Stimulated activated CD8-positive, alpha-beta memory T cell treated with anti-CD3 and anti-CD28 coated beads, Interleukin-7, amount 100 ng/mL, for 48 hours (primary cell): Measurements from ENCODE around the gene FAM25C.
"Not testable (repeated sequence)": the region's sequence is repeated elsewhere in the genome, so short reads cannot be mapped to it uniquely, and the experiment has no call there.

Experiments used
- DNase-seq, 2 donors: peaks; one replicate each; pipeline ENCODE4 v3.0.0-alpha.2; 2020; ENCODE audit warnings: low read depth in 1 of 2; ENCODE audit errors: extremely low read depth in 1 of 2

The FAM25C gene

DNA sequence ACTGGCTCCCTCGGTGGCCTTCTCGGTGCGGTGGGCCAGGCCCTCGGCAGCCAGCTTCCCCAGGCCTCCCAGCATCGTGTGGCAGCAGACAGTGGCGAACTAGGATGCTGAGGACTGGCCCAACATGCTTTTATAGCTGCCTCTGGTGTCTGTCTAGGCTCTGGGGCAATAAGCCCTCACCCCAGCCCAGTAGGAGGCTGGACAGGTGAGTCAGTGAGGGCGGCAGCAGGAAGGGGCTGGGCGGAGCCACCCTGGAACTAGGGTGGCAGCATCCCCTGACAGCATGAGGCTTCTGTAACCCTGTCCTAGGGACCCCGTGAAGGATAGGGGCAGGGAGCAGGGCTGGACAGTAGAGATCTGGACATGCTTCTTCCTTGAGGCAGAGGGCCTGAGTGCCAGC, at the start of gene FAM25C:
TSS of gene FAM25C (minus strand) at position 101 of the 400 bp plus-strand sequence. CDS start at position 75, 26 bp downstream.
- not testable (repeated sequence) for DNase-seq

DNA sequence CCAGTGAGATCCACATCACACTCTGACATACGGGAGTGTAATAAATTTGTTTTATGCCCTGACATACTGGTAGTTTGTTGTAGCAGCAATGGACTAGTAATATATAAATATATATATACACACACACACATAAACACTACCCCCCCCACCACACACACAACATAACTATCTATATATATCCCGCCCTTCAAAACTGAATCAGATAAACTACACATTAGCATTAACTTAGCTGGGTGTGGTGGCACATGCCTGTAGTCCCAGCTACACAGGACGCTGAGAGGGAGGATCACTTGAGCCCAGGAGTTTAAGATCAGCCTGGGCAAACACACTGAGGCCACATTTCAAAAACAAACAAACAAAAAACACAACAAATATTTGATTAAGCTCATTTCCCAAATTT, 45.0 kb upstream of the FAM25C start:
- not testable (repeated sequence) for DNase-seq

DNA sequence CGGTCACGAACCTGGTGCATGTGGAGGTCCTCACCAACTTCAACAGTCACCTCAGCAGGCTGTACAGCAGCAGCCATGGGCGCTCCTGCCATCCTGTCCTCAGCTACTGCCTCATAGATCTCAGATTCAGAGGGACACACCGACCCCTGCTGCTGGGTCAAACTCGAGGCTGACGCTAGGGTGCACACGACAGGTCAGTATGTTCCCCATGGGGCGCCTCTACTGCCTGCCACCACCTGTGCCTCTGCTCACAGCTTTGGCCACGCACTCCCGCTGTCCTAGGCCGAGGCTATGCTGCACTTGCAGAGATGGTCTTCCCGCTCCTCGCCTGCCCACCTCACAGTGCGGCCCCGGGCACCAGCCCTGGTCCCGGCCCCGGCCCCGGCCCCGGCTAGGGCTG, 31.8 kb upstream of the FAM25C start:
- DNase-seq, result not testable (repeated sequence)

DNA sequence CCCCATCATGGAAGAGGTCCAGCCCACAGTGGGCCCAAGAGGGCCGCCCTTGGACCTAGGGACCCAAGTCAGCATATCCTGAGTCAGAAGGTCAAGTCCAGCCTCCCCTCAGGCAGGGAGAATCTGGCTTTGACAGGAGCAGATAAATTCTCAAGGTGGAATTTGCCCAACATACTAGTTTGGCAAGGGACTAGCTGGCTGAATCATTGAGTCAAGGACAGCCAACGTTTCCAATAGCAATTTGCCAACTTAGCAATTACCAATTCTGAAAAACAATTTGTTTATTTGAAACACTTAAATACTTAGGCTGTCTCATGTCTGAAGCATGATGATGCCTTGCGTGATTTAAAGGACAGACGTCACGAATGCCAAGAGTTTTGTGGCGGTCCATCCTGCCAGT, 2.7 kb upstream of the FAM25C start:
- DNase-seq, result not testable (repeated sequence)

DNA sequence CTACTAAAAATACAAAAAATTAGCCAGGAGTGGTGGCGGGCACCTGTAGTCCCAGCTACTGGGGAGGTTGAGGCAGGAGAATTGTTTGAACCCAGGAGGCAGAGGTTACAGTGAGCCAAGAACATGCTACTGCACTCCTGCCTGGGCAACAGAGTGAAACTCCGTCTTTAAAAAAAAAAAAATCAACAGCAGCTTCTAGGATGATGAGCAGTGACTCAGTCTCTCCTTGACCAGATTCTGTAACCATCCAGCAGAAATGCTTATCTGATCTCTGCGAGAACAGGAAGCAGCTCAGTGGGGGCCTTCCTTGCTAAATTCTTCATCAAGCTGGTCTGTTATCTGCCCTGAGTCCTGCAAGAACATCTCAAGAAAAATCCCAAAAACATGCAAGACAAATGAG, 5.5 kb downstream of the FAM25C start:
- not testable (repeated sequence) for DNase-seq

DNA sequence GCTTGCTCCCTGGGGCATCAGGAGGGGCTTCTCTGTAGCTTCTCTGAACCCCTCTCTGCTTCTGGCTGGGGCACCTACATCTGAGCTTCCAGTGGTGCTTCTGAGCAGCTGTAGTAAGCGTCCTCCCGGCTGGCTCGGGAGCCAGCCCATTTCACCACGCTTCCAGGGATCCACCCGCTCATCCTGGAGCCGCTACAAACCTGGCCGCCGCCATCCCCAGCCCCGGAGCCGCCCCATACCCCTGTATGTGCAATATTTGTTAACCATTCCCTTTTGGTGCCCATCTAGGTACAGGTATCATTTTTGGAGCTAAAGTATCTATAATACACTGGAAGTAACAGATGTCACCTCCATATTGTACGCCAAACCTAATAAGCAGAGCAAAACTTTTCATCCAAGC, 7.0 kb downstream of the FAM25C start:
- not testable (repeated sequence) for DNase-seq

DNA sequence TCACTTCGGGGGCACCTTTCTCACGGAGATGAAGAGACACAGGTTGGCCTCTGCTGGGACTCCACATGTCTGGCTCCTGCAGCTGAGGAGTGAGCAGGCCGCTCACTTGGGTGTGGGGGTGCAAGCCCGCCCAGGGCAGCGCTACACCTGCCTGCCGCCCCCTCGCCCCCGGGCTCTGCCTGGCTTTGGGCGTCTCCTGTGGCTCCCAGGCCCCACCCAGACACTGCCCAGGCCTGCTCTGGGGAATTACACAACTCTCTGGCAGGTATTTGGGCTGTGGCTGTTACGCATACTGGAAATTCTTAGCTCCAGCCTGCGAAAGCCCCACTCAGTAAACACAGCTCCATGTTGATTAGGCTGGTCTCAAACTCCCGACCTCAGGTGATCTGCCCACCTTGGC, 7.9 kb downstream of the FAM25C start:
- DNase-seq, result not testable (repeated sequence)

DNA sequence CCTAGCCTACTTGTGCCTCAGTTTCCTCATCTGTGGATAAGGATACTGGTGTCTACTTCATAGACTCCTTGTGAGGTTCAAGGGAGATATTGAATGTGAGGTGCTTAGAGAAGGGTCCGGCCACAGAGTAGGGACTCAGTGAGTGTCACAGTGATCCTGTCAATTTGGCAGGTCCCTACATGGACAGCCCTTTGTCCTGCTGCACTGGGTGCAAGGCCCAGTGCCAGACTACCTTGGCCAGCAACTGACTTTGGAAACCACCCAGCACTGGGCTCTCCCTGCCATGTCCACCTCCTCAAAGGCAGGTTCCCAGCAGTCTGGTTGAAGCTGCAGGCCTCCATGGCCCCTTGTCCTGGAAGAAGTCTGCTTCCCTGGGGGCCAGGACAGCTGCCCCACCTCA, 9.5 kb downstream of the FAM25C start:
- DNase-seq, result not testable (repeated sequence)

DNA sequence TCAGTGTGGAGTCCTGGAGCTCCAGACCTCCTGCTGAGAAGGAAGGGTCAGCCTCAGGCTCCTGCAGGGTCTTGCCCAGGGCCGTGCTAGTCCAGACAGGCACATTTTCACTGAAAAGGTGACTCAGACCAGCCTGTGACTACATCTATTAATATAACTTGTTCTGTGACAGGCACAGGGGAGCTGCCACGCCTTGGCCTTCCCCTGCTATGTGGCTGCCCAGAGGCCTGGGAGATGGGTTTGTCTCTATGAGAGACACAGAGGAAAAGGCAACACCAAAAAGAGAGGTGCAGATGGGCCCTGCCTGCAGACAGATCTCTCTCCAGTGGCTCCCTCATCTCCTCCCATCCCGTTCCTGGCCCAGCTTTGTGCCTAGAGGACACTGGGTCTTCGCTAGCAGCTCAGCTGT, 10.0 kb downstream of the FAM25C start:
- not testable (repeated sequence) for DNase-seq

DNA sequence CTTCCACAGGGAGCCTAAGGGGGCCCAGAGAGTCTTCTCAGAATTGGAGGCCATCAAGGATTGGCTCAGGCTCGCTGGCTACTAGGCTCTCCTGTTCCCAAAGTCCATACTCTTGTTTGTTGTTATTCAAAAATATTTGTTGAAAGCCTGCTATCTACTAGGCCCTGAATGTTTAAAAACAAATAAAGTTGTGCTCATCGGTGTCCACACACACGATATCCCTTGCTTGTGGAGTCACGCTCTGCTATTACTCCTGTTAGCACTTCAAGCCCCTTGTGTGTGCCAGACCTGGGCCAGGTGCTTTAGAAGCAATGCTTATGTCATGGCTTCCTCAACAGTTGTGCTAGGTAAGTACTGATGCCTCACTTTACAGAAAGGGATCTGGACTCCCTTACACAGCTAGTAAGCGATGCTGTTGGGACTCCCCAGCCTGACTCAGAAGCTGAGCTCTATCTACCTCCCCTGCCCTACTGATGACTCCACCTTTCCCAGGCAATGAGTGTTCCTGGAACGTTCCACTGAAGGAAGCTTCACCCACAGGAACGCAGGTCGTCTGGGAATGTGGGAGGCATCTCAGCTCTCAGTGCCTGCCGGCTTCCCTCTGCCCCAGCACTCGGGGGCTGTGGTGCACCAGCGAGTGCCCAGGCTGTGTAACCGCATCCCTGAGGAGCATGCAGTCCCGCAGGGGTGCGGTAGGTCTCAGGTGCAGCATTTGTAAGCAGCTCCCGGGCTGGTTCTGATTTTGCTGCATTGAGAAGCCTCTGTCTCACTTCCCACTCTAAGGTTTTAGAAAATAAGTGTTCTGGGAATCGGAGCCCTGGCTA, 10.7 kb downstream of the FAM25C start:
- DNase-seq, result not testable (repeated sequence)

DNA sequence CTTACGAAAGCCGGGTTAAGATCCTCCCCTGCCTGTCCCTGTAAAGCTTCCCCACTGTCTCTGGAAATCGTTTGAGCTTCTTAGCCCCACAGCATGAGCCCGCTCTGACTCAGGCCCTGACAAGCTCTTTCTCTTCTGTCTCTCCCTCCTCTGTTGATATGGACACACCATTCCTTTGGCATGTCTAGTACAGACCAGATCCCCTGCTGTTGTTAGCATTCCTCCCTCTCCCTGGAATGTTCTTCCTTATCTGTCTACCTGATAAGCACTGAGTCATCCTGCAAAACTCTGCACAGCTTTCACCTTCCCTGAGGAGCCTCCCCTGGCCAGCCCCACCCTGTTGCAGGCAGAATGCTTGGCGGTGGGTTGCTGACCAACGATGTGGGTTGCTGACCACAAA, 11.6 kb downstream of the FAM25C start:
- not testable (repeated sequence) for DNase-seq

DNA sequence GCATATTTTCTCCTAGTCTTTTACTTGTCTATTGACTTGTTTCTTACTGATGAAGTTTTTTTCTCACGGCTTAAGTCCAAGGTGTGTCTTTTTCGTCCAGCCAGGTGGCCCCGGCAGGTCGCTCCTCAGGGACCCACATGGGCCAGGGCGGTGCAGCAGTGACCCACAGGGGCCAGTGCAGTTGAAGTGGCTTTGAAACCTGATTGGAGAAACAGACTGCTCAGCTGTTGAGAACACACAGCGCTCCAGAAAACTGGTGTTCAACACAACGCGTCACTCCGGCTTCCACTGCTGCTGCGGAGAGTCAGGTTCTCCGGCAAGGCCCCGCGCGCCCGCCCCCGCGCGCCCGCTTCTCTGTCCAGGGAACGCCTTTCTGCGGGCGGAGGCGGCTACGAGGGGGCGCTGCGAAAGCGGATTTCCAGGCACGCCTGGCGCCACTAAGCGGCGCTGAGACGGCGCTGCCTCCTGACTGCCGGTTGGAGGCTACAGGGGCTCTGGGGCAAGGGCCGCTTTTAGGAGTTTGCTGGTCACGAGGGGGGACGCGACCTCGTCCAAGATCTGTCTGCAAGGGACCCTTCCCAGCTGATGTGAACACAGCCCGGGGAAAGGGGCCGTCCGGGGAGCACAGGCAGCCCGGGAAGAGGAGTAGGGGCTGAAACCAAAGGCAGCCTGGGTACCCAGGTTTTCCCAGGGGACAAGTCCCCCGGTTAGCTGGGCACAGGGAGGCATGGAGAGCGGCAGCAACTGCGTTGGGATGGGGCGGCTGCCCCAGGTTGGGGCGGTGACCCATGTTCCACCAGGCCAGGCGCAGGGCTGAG, 13.0 kb downstream of the FAM25C start:
- not testable (repeated sequence) for DNase-seq

DNA sequence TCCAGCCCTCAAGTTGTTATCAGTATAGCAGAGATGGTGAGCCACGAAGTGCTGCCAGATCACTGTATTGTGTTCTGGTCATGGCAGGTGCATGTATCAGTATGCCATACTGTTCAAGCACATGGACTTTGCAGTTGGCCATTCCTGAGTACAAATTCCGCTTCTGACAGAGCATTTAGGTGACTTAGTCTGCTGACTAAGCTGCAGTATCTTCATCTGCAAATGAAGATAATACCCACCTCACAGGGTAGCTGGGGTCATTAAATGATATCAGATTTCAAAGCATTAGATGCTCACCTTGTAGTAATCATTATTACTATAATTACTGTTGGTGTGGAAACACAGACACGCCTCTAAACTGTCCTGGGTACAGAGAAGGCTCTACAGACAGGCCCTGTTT, 24.2 kb downstream of the FAM25C start:
- DNase-seq, result not testable (repeated sequence)

DNA sequence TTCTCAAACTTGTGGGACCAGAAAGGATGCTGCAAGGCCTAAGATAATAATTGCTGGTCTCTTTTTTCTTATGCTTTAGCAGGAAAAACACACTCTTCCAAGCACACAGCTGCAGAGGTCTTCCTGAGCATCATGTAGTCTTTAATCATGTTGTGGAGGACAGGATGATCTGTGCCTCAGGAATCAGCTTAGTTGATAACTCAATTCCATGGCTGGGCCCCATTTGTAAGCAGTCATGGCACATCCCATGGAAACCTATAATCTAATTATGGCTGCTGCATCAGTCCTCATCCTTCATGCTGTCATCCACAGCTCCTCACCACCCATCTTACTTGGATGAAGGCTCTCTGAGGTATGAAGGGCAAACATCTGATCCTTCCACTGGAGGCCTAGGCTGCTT, 26.5 kb downstream of the FAM25C start:
- not testable (repeated sequence) for DNase-seq

DNA sequence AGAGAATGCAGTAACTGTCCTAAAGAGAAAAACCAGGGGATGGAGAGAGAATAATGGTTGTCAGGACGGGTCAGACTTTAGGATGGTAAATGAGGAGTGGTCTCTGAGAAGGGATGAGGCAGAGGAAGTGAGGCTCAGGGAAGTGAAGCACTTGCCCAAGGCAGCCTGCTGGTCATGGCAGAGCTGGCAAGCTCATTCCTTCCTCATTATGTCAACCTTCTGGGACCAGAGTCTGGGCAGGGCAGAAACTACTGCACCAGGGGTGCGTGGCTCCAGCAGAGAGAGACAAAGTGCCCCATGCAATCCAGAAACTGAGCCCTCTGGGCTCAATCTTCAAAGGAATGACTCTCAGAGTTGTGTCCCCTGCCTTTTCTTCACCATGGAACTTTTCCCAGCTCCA, 27.5 kb downstream of the FAM25C start:
- DNase-seq, result not testable (repeated sequence)

DNA sequence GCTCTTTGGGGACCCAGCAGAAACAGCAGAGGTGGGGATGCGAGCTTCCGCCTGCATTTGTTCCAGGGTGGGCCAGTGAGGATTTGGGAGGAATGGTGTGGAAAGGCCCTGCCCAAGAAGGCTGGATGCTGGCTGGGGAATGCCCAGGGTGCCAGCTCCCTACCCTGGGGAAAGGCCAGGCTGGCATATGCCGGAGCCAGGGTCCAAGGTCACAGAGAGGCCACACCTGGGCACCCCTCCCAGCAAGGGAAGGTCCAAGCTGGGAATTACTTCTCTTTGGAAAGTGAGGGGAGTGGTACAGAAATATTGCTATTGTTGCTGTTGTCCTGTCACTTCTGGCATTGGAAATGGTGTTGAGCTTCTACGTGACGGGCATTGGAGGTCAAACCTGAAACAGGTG, 28.0 kb downstream of the FAM25C start:
- DNase-seq, result not testable (repeated sequence)

DNA sequence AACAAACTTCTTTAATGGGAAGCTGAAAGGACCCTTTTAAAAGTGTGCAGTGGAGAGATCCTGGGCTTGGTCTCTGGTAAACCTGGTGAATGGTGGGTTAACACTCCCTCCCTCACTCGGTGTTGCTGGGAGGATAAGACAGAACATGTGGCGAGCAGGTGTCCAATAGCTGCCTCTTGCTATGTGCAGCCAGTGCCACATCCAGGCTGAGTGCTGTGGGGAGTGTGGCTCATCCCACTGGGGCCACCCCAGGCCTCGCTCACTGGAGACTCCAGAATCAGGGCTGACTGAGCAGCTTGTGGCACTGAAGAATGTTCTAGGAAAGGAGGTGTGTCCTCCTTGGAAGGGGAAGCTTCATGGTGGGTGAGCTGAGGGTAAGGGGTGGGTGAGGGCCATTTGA, 29.5 kb downstream of the FAM25C start:
- not testable (repeated sequence) for DNase-seq

DNA sequence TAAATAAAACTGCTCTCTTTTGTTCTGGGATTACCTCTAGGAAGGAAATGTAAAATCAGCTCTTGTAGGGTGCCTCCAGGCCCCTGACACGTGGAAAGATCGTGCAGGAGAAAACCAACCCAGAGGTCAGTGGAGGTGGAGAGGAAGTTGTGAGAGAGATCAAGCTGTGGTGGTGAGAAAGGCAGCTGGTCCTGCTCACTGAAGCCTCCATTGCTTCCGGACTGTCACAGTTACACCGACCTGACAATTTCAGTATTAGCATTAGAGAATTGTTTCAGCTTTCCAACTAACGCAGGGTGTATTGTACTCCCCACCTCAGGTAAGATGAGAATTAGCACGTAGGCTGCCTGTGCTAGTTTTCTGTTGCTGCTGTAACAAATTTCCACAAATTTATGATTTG, 30.6 kb downstream of the FAM25C start:
- DNase-seq, result not testable (repeated sequence)

DNA sequence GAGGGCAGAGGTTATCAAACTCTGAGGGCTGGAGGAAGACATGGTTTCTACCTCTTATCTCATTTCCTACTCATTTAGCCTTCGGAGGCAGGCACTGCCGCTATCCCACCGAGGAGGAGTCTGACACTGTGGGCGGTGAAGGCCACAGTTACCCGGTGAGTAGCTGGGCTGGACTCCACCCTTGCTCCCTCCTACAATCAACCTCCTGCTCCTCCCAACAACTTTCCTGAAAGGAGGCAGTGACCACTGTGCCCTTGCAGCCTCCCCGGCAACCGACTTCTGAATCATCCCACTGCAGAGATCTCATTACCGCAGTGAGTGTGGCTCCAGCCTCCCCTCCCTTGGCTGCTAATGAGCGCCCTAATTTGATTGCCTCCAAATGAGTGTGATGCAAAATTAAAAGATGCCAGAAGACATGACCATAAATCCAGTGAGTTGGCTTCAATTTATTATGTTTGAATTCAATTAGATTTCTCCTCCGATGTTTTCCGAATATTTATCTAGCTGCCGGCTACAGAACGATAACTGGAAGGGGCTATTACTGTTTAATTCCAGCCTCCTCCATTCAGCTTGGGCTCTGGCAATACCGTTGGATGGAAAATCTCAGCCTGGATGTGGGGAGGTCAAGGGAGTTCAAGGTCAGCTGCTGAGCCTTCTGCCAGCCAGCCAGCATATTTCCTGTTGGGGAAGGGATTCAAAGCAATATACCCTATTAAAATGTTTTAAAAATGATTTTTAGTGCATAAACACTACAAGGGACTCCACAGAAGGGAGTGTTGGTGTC, 35.1 kb downstream of the FAM25C start:
- not testable (repeated sequence) for DNase-seq

DNA sequence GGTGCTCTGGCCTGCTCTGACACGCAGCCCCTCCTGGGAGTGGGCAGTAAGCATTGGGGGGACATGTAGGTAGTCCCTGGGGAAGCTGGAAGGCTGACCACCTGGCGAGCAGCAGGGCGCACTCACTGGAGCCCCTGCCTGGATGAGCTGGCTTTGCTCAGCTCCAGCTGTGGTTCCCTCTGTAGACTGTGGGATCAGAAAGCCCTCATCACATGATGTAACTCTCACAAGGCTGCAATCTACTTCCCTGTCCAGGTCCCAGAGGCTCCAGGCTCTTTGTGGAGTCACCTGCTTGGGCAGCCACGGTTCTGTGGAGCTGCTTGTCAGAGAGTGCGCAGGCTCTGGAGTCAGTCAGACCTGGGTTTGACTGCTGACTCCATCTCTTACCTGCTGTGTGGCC, 36.8 kb downstream of the FAM25C start:
- DNase-seq, result not testable (repeated sequence)

DNA sequence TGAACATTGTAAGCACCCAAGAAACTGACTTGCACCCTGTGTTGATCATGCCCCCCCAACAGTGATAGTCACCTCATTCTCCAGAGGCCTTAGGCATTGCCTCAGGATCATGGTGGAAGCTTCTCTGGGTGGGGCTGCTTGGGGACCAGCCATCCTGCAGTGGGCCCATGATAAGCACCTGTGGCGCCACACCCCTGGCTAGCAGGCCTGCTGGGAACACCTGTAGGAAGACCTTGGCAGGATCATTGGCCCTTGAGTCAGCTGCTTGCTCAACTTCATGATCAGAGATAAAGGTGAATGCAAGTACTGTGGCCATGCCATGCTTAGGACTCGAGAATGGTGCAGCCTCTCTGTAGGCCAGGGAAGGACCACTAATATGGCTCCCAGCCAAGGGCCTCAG, 38.9 kb downstream of the FAM25C start:
- DNase-seq, result not testable (repeated sequence)
